Activated naive CD8-positive, alpha-beta T cell treated with anti-CD3 and anti-CD28 coated beads for 36 hours (primary cell): Measurements from ENCODE around the gene PRSS57. TPM values are rescaled to one million over a fixed set of nuclear protein-coding genes. Genes with fewer than 3 reads are reported as not detected.
"Not testable (repeated sequence)": the region's sequence is repeated elsewhere in the genome, so short reads cannot be mapped to it uniquely, and the experiment has no call there.

Experiments used
- DNase-seq: peaks from one replicate; pipeline ENCODE4 v3.0.0; 2021
- H3K27ac Mint-ChIP-seq: one replicate; pipeline ENCODE4 v1.8.0; 2022; ENCODE audit warnings: mild to moderate bottlenecking, moderate library complexity, mixed read lengths
- H3K27me3 Mint-ChIP-seq: one replicate; pipeline ENCODE4 v1.8.0; 2022; ENCODE audit warnings: mild to moderate bottlenecking, mixed read lengths
- H3K36me3 Mint-ChIP-seq: one replicate; pipeline ENCODE4 v1.8.0; 2021; ENCODE audit warnings: mild to moderate bottlenecking, mixed read lengths
- H3K4me1 Mint-ChIP-seq: one replicate; pipeline ENCODE4 v1.8.0; 2021; ENCODE audit warnings: mixed read lengths
- H3K4me3 Mint-ChIP-seq: one replicate; pipeline ENCODE4 v1.8.0; 2022; ENCODE audit warnings: mild to moderate bottlenecking, moderate library complexity, mixed read lengths
- H3K9me3 Mint-ChIP-seq: one replicate; pipeline ENCODE4 v1.8.0; 2022; ENCODE audit warnings: mixed read lengths
- total RNA-seq, 2 experiments: library from RNA; stranded (reverse); gene quantifications; one replicate each; pipeline ENCODE4 v1.2.3, GENCODE V29; 2021

The PRSS57 gene
- total RNA-seq, 2 experiments from 2014 or later = not detected

- not testable (repeated sequence) for H3K27ac Mint-ChIP-seq, H3K4me3 Mint-ChIP-seq, H3K27me3 Mint-ChIP-seq, H3K9me3 Mint-ChIP-seq, H3K4me1 Mint-ChIP-seq, H3K36me3 Mint-ChIP-seq, DNase-seq
Observed at GRCh38 chr19:729564-729963, 34.3 kb upstream of the PRSS57 start.

DNA sequence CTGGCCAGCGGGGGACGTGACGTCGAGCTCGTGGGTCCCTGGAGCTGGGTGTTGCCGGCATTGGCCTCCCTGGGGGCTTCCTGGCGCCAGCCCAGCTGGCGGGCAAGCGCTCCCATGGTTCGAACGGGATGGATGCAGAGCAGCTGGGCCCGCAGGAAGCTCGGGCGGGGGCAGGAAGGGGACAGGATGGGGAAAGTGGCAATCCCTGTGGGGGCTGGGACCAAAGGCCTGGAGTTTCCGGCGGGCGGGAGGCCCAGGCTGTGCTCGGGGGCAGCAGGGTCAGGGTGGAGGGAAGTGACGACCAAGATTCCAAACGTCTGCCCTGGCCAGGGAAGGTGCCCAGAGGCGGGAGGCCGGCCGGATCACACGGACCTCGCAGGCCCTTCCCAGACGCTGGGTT lies 32.8 kb upstream of the PRSS57 start:
- Mint-ChIP-seq H3K4me3 (no peak overlapping the region), H3K27ac (no peak overlapping the region), H3K4me1 (peaks cover 2% of the 10 kb centered on the region), H3K27me3 (peaks cover 12% of the 10 kb centered on the region), H3K9me3 (no peaks in the 10 kb centered on the region), H3K36me3 (no peaks in the 10 kb centered on the region)
- DNase-seq = no peak

DNA sequence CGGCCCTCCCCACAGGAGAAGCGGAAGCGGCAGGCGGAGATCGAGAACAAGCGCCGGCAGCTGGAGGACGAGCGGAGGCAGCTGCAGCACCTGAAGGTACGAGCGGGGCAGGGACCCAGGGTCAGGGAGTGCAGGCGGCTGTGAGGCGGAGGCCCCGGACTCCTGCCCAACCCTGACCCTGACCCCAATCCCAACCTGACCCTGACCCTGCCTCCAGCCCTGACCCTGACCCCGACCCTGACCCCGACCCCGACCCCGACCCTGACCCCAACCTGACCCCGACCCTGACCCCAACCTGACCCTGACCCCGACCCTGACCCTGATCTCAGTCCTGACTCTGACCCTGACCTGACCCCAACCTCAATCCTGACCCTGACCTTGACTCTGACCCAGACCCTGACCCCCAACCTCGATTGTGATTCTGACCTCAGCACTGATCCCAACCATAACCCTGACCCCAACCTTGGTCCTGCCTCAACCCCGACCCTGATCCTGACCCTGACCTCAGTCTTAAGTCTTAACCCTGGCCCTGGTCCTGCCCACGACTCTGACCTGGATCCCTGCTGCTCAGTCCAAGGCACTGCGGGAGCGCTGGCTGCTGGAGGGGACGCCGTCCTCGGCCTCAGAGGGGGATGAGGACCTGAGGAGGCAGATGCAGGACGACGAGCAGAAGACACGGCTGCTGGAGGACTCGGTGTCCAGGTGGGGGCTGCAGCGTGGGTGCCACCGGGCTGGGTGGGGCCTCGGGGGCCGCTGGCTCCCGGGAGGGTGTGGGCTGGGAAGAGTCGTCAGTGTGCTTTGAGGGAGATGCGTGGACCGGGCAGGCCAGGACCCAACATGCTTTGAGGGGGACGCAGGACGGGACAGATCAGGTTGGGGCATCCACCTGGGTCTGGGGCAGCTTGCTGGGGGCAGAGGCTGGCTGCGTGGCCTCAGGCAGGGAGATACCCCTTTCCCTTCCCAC lies 32.0 kb upstream of the PRSS57 start:
- H3K4me1 Mint-ChIP-seq = no peaks in the 10 kb centered on the region
- no peaks in the 10 kb centered on the region for H3K36me3 Mint-ChIP-seq
- DNase-seq = no peak
- H3K9me3 Mint-ChIP-seq = no peaks in the 10 kb centered on the region
- H3K27ac Mint-ChIP-seq = no peak overlapping the region
- no peak overlapping the region for H3K4me3 Mint-ChIP-seq
- peaks cover 16% of the 10 kb centered on the region for H3K27me3 Mint-ChIP-seq

DNA sequence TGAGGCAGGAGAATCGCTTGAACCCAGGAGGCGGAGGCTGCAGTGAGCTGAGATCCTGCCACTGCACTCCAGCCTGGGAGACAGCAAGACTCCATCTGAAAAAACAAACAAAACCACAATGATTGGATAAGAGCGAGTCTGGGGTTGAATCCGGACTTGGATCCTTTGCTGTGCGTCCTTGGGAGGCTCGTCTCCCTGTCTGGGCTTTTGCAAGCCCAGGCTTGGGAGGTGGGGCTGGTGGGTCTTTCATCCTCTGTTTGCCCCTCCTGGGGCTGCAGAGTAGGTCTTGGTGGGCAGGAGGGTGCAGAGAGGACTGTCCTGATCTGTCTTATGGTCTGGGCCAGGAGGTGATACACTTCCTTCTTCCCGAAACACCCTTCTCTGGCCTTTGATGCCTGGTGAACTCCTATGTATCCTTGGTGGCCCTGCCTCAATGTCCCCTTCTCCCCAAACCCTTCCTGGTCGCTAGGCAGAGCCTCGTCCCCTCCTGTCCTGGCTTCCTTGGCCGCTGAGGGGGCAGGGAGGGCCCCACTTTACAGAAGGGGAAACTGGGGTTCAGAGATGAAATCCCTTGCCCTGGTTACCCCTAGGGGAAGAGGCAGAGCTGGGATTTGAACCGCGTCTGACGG lies 30.3 kb upstream of the PRSS57 start:
- Mint-ChIP-seq H3K27me3 (peaks cover 21% of the 10 kb centered on the region), H3K36me3 (no peaks in the 10 kb centered on the region), H3K9me3 (no peaks in the 10 kb centered on the region), H3K27ac (no peak overlapping the region), H3K4me1 (no peaks in the 10 kb centered on the region), H3K4me3 (no peak overlapping the region)
- DNase-seq = no peak

DNA sequence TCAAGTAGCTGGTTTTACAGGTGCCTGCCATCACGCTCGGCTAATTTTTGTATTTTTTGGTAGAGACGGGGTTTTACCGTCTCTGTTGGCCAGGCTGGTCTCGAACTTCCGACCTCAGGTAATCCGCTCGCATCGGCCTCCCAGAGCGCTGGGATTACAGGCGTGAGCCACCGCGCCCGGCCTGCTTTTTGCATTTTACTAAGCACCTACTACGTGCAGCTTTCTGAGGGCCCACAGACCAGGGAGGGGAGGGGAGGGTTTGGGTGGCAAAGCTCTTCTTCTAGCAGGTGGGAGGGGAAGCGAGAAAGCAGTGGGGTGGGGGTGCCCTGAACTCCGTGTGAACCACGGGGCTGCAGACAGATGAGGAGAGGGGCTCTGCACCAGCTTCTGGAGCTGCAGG lies 28.5 kb upstream of the PRSS57 start:
- H3K4me3 Mint-ChIP-seq = no peak overlapping the region
- H3K36me3 Mint-ChIP-seq = no peaks in the 10 kb centered on the region
- no peak for DNase-seq
- no peaks in the 10 kb centered on the region for H3K4me1 Mint-ChIP-seq
- peaks cover 26% of the 10 kb centered on the region for H3K27me3 Mint-ChIP-seq
- H3K27ac Mint-ChIP-seq = no peak overlapping the region
- no peaks in the 10 kb centered on the region for H3K9me3 Mint-ChIP-seq

- H3K36me3 Mint-ChIP-seq = no peaks in the 10 kb centered on the region
- H3K27me3 Mint-ChIP-seq = peaks cover 29% of the 10 kb centered on the region
- no peak overlapping the region for H3K27ac Mint-ChIP-seq
Observed at GRCh38 chr19:723247-723646, 28.0 kb upstream of the PRSS57 start.

DNA sequence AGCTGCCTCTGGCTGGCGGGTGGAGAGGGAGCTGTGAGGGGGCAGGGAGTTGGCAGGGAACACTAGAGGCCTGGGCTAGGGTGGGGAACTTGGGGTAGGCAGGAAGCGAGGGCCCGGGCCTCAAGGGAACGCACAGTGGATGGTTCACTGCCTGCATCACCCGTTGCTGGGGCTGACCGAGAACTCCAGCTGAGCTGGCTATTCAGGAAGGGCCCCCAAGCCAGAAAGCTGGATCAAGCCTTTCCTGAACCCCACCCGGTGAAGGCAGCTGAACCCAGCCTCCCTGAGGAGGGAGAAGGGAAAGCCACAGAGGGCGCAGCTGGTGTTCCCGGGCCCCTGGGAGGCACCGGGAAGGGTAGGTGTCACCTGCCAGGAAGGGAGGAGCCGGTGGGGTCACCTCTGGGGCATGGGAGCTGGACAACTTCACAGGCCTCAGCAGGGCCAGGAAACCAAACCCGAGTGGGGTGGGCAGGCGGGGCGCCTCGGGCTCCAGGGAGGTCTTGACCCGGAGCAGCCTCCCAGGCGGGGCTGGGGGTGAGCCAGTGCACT lies 27.4 kb upstream of the PRSS57 start:
- Mint-ChIP-seq H3K27me3 (peaks cover 35% of the 10 kb centered on the region), H3K36me3 (no peaks in the 10 kb centered on the region), H3K9me3 (no peaks in the 10 kb centered on the region), H3K4me3 (no peak overlapping the region), H3K27ac (no peak overlapping the region), H3K4me1 (no peaks in the 10 kb centered on the region)
- no peak for DNase-seq

More at GRCh38 chr19:723247-723646, 28.0 kb upstream of the PRSS57 start:
- H3K4me3 Mint-ChIP-seq = no peak overlapping the region
- H3K9me3 Mint-ChIP-seq = no peaks in the 10 kb centered on the region
- DNase-seq = no peak
- no peaks in the 10 kb centered on the region for H3K4me1 Mint-ChIP-seq

GRCh38 chr19:720345-721160 lies 25.3 kb upstream of the PRSS57 start:
- no peak overlapping the region for H3K27ac Mint-ChIP-seq
- H3K27me3 Mint-ChIP-seq = peaks cover 40% of the 10 kb centered on the region
- H3K9me3 Mint-ChIP-seq = peaks cover 2% of the 10 kb centered on the region
- no peak for DNase-seq
- no peaks in the 10 kb centered on the region for H3K4me1 Mint-ChIP-seq
- no peak overlapping the region for H3K4me3 Mint-ChIP-seq
- no peaks in the 10 kb centered on the region for H3K36me3 Mint-ChIP-seq

GRCh38 chr19:719636-720344 lies 24.5 kb upstream of the PRSS57 start:
- DNase-seq = peak; percentile 47
- Mint-ChIP-seq H3K27me3 (peaks cover 44% of the 10 kb centered on the region), H3K9me3 (peaks cover 6% of the 10 kb centered on the region), H3K27ac (no peak overlapping the region), H3K4me3 (no peak overlapping the region), H3K36me3 (peaks cover 3% of the 10 kb centered on the region), H3K4me1 (no peaks in the 10 kb centered on the region)

GRCh38 chr19:718991-719512 lies 23.8 kb upstream of the PRSS57 start:
- peaks cover 3% of the 10 kb centered on the region for H3K36me3 Mint-ChIP-seq
- DNase-seq = no peak
- no peaks in the 10 kb centered on the region for H3K4me1 Mint-ChIP-seq
- peaks cover 44% of the 10 kb centered on the region for H3K27me3 Mint-ChIP-seq
- H3K9me3 Mint-ChIP-seq = peaks cover 6% of the 10 kb centered on the region
- no peak overlapping the region for H3K4me3 Mint-ChIP-seq
- no peak overlapping the region for H3K27ac Mint-ChIP-seq

- Mint-ChIP-seq H3K27me3 (peaks cover 37% of the 10 kb centered on the region), H3K4me3 (no peak overlapping the region), H3K9me3 (peaks cover 6% of the 10 kb centered on the region), H3K36me3 (peaks cover 3% of the 10 kb centered on the region), H3K4me1 (no peaks in the 10 kb centered on the region), H3K27ac (no peak overlapping the region)
- DNase-seq = no peak
Observed at GRCh38 chr19:718251-718951, 23.1 kb upstream of the PRSS57 start.

DNA sequence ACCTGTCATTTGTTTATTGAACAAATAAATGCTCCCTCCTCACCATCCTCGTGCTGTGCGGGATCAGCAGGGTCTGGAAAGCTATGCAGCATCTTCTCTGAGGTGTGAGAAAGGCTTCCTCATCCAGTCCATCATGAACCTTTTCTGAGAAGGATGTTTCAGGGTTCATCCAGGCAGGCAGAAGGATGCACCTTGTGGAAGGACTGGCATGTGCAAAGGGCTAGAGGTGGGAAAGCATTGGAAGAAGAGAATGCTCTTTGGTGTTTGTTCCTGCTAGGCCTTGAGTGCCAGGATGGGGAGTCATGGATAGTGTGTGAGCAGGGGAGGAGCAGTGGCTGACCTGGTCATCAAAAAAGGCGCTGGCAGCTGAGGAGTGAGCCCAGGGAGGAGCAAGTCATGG lies 20.1 kb upstream of the PRSS57 start:
- no peak for DNase-seq
- H3K4me3 Mint-ChIP-seq = no peak overlapping the region
- H3K9me3 Mint-ChIP-seq = peaks cover 6% of the 10 kb centered on the region
- no peaks in the 10 kb centered on the region for H3K4me1 Mint-ChIP-seq
- peaks cover 52% of the 10 kb centered on the region for H3K27me3 Mint-ChIP-seq
- H3K27ac Mint-ChIP-seq = no peak overlapping the region
- H3K36me3 Mint-ChIP-seq = peaks cover 3% of the 10 kb centered on the region

DNA sequence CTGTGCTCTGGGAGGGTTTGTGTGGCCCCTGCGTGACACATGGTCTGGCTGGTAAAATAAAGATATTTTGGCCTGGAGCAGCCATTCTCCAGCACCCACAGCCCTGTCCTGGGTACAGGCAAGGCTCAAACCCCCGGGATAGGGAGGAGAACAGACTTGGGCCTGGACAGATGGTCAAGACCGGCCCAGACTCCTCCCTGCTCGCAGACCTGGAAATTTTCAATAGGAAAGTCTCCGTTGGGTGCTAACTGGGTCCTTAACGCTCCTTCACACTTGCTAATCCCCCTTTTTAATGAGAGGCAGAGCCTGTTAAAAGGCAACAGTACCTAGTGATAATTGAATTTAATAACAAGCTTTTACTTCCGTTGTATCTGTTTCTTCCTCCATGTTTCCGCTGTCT lies 16.0 kb upstream of the PRSS57 start:
- H3K4me1 Mint-ChIP-seq = no peaks in the 10 kb centered on the region
- no peak overlapping the region for H3K4me3 Mint-ChIP-seq
- no peak for DNase-seq
- peaks cover 6% of the 10 kb centered on the region for H3K9me3 Mint-ChIP-seq
- H3K27me3 Mint-ChIP-seq = peaks cover 55% of the 10 kb centered on the region
- peaks cover 3% of the 10 kb centered on the region for H3K36me3 Mint-ChIP-seq
- no peak overlapping the region for H3K27ac Mint-ChIP-seq

DNA sequence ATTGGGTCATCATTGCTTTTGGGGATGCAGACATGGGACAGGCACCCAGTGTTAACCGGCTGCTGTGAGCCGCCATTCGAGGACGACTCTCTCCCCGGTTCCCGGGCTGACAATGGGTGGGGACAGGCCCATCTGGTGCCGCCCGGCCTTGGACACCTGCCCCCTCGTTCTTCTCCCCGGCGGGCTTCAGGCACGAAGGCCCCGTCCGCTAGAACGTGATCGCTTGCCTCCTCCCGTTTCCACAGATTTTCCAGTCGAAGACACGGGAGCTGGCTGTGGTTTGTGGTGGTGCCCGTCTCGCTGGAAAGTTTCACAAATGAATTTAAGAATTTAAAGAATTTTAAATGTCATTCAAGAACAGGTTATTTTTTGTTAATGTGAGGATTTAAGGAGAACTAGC lies 15.5 kb upstream of the PRSS57 start:
- Mint-ChIP-seq H3K27me3 (peaks cover 54% of the 10 kb centered on the region), H3K9me3 (peaks cover 6% of the 10 kb centered on the region), H3K4me3 (no peak overlapping the region), H3K4me1 (no peaks in the 10 kb centered on the region), H3K27ac (no peak overlapping the region), H3K36me3 (peaks cover 3% of the 10 kb centered on the region)
- no peak for DNase-seq
